Keratinocyte (primary cell): Measurements from ENCODE around the gene ZP4. TPM values are rescaled to one million over a fixed set of nuclear protein-coding genes. Genes with fewer than 3 reads are reported as not detected.

ENCODE experiments used
- DNase-seq: peaks from one replicate; pipeline ENCODE4 v3.0.0-alpha.2; 2011; ENCODE audit warnings: low read depth, missing footprints, low spot score
- FAIRE-seq: peaks from 2 replicates; lab custom pipeline; 2011; peaks lifted over from hg19 to GRCh38; lab: Jason Lieb, UNC
- H2AFZ ChIP-seq: 2 replicates; pipeline ENCODE4 v1.6.0; 2012; ENCODE audit warnings: low read length, control low read depth, inconsistent platforms; ENCODE audit not compliant: control insufficient read depth
- H3K27ac ChIP-seq: 2 replicates; pipeline ENCODE4 v1.5.1; 2011; ENCODE audit warnings: low read length; ENCODE audit not compliant: control insufficient read depth, insufficient read depth
- H3K27me3 ChIP-seq: 3 replicates; pipeline ENCODE4 v1.6.0; 2011; ENCODE audit warnings: low read length; ENCODE audit not compliant: control insufficient read depth, insufficient read depth; ENCODE audit errors: extremely low read depth
- H3K36me3 ChIP-seq, 2 experiments: 2 replicates in 1 of 2; 3 replicates in 1 of 2; pipeline ENCODE4 v1.5.1; 2011; ENCODE audit warnings: low read length in 2 of 2, mild to moderate bottlenecking in 1 of 2; ENCODE audit not compliant: control insufficient read depth in 2 of 2, insufficient read depth in 2 of 2; ENCODE audit errors: extremely low read depth in 1 of 2
- H3K4me1 ChIP-seq: 3 replicates; pipeline ENCODE4 v1.5.1; 2011; ENCODE audit warnings: low read length; ENCODE audit not compliant: control insufficient read depth, insufficient read depth; ENCODE audit errors: extremely low read depth
- H3K4me2 ChIP-seq: 3 replicates; pipeline ENCODE4 v1.6.0; 2011; ENCODE audit warnings: low read depth, low read length; ENCODE audit not compliant: control insufficient read depth, insufficient read depth; ENCODE audit errors: extremely low read depth
- H3K4me3 ChIP-seq, 3 experiments: fragments of 200-600 bp in 1 of 3; sonication (generic) in 1 of 3; 2 replicates in 2 of 3; 3 replicates in 1 of 3; pipeline ENCODE4 v1.5.1; 2011 to 2016; ENCODE audit warnings: low read length in 3 of 3, mild to moderate bottlenecking in 3 of 3, control low read depth in 2 of 3, inconsistent platforms in 1 of 3, low read depth in 1 of 3, mixed read lengths in 1 of 3, mixed run types in 1 of 3, moderate library complexity in 1 of 3; ENCODE audit not compliant: control insufficient read depth in 2 of 3, insufficient read depth in 2 of 3; ENCODE audit errors: extremely low read depth in 1 of 3
- H3K79me2 ChIP-seq: 2 replicates; pipeline ENCODE4 v1.6.0; 2012; ENCODE audit warnings: low read length; ENCODE audit not compliant: control insufficient read depth, insufficient read depth
- H3K9ac ChIP-seq: 3 replicates; pipeline ENCODE4 v1.6.0; 2011; ENCODE audit warnings: low read length; ENCODE audit not compliant: control insufficient read depth, insufficient read depth; ENCODE audit errors: extremely low read depth
- H3K9me1 ChIP-seq: 3 replicates; pipeline ENCODE4 v1.6.0; 2011; ENCODE audit warnings: low read length; ENCODE audit not compliant: control insufficient read depth, insufficient read depth; ENCODE audit errors: extremely low read depth
- H3K9me3 ChIP-seq: 2 replicates; pipeline ENCODE4 v1.5.1; 2012; ENCODE audit warnings: low read depth, low read length; ENCODE audit not compliant: control insufficient read depth
- H4K20me1 ChIP-seq: 3 replicates; pipeline ENCODE4 v1.6.0; 2011; ENCODE audit warnings: low read length; ENCODE audit not compliant: control insufficient read depth, insufficient read depth; ENCODE audit errors: extremely low read depth
- EZH2 ChIP-seq: IDR thresholded peaks from one replicate; pipeline ENCODE4 v1.6.1; 2012; ENCODE audit warnings: inconsistent platforms, mild to moderate bottlenecking, low read length, moderate library complexity
- dilution Hi-C: fragments of 300-500 bp; cut with MboI; formaldehyde crosslinking; loops from one replicate; pipeline ENCODE4 v1.7.0; 2020; ENCODE audit warnings: low sequenced_read_pairs; ENCODE audit not compliant: extremely low pct_ligation_motif_present
- polyA plus RNA-seq, 5 experiments: library from polyadenylated mRNA; depleted of rRNA in 3 of 5; stranded (reverse) in 3 of 5; stranded (forward) in 1 of 5; unstranded in 1 of 5; fragments of >200 nt; gene quantifications; 1 replicate in 1 of 5; 2 replicates in 3 of 5; 3 replicates in 1 of 5; pipeline versions ENCODE4 v1.2.1 to v1.2.3, GENCODE V29; 2011 to 2012; ENCODE audit warnings: missing spikeins in 2 of 5, low read depth in 1 of 5, low replicate concordance in 1 of 5
- TF ChIP-seq, protein P1 (sequence below), 3 experiments: IDR thresholded peaks in 1 of 3; conservative IDR thresholded peaks in 1 of 3; optimal IDR thresholded peaks in 1 of 3; 2 replicates in 2 of 3; 3 replicates in 1 of 3; pipeline versions ENCODE3 to v1.5.1; 2011; ENCODE audit warnings: low read length in 3 of 3, mild to moderate bottlenecking in 3 of 3, moderate library complexity in 2 of 3, control low read depth in 1 of 3, inconsistent platforms in 1 of 3; ENCODE audit not compliant: insufficient read depth in 2 of 3; ENCODE audit errors: extremely low read depth in 1 of 3

Gene ZP4
- polyA plus RNA-seq, 1 donor (not counting 4 experiments of a cell fraction or from before 2014, with no cell fraction given), result 0.31 TPM

DNA sequence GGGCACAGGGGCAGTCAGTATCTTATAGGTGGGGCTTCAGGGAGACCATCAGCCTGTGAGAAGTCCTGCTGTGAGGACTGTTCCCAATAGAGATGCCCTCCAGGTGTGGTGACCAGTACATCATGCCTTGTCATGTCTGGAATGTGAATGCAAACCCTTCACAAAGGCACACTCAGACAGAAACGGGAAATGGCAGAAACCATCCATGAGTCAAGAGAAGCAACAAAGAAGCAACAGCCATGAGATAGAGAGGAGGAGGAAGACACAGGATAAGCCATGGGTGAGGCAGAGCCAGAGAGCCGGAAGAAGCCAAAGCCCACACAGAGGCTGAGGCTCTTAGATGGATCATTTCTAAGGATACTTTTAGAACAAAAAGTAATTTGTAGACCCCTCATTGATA is 20.1 kb upstream of the ZP4 start:
- no peak for TF ChIP-seq EZH2
- TF ChIP-seq, protein P1, sequence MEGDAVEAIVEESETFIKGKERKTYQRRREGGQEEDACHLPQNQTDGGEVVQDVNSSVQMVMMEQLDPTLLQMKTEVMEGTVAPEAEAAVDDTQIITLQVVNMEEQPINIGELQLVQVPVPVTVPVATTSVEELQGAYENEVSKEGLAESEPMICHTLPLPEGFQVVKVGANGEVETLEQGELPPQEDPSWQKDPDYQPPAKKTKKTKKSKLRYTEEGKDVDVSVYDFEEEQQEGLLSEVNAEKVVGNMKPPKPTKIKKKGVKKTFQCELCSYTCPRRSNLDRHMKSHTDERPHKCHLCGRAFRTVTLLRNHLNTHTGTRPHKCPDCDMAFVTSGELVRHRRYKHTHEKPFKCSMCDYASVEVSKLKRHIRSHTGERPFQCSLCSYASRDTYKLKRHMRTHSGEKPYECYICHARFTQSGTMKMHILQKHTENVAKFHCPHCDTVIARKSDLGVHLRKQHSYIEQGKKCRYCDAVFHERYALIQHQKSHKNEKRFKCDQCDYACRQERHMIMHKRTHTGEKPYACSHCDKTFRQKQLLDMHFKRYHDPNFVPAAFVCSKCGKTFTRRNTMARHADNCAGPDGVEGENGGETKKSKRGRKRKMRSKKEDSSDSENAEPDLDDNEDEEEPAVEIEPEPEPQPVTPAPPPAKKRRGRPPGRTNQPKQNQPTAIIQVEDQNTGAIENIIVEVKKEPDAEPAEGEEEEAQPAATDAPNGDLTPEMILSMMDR (optimal IDR thresholded peaks at IDR 0.05 in 1 of 3, IDR thresholded peaks at IDR 0.05 in 1 of 3, conservative IDR thresholded peaks at IDR 0.05 in 1 of 3; ENCODE audit: extremely low read depth in 1 of 3, insufficient read depth in 2 of 3, low read length in 3 of 3), result no peak
- H3K9me1 ChIP-seq, result no peaks in the 10 kb centered on the region
- peak; percentile 73 for DNase-seq
- H3K27ac ChIP-seq, result peak overlapping the region; percentile 27
- no peak overlapping the region for H3K9ac ChIP-seq
- no peaks in the 10 kb centered on the region for H3K79me2 ChIP-seq
- no peaks in the 10 kb centered on the region for H3K27me3 ChIP-seq
- no peak overlapping the region for H3K4me3 ChIP-seq
- dilution Hi-C loops, result no loop called here
- H3K36me3 ChIP-seq, result no peaks in the 10 kb centered on the region
- H4K20me1 ChIP-seq, result no peaks in the 10 kb centered on the region
- peak overlapping the region; percentile 3 for H2AFZ ChIP-seq
- peak; percentile 84 for FAIRE-seq
- H3K9me3 ChIP-seq, result no peaks in the 10 kb centered on the region
- peaks cover 5% of the 10 kb centered on the region for H3K4me1 ChIP-seq
- no peak overlapping the region for H3K4me2 ChIP-seq

DNA sequence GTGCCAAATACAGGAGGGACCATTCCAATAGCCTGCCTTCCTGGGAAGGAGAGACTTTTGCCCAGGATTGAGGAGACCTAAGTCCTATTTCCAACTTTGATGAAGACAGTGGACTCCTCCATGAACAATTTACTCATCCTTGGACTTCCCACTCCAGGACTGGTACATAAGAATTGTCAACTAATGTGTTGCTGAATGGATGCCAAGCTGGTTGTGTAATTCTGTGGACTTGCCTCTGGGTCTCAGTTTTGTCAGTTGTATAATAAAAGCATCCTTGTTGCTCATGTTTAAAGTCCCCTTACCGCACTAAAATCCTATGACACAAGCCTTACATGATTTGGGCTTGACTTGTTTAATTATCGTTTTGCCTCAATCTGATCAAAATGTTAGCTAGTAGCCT is 13.2 kb upstream of the ZP4 start:
- Histone ChIP-seq H4K20me1 (no peaks in the 10 kb centered on the region), H2AFZ (no peak overlapping the region), H3K36me3 (no peaks in the 10 kb centered on the region), H3K4me3 (no peak overlapping the region), H3K9ac (no peak overlapping the region), H3K9me3 (no peaks in the 10 kb centered on the region), H3K9me1 (no peaks in the 10 kb centered on the region), H3K27me3 (no peaks in the 10 kb centered on the region), H3K4me1 (no peaks in the 10 kb centered on the region), H3K79me2 (no peaks in the 10 kb centered on the region), H3K4me2 (no peak overlapping the region), H3K27ac (no peak overlapping the region)
- DNase-seq, result no peak
- FAIRE-seq, result peak; percentile 5
- TF ChIP-seq, protein P1 (optimal IDR thresholded peaks at IDR 0.05 in 1 of 3, IDR thresholded peaks at IDR 0.05 in 1 of 3, conservative IDR thresholded peaks at IDR 0.05 in 1 of 3; ENCODE audit: extremely low read depth in 1 of 3, insufficient read depth in 2 of 3, low read length in 3 of 3), result no peak
- no peak for TF ChIP-seq EZH2
- dilution Hi-C loops, result no loop called here
